H54 (cell line): Measurements from ENCODE around the gene POU2F1.

ENCODE experiments used
- DNase-seq: peaks from one replicate; pipeline ENCODE4 v3.0.0; 2011; ENCODE audit warnings: low spot score, mixed read lengths; ENCODE audit not compliant: insufficient read length
- FAIRE-seq: peaks from 3 replicates; lab custom pipeline; 2011; peaks lifted over from hg19 to GRCh38; lab: Jason Lieb, UNC
- POLR2A ChIP-seq: IDR thresholded peaks from 2 replicates; pipeline ENCODE4 v1.6.1; 2011; ENCODE audit warnings: low read depth, mild to moderate bottlenecking, low read length

The POU2F1 gene

GRCh38 chr1:167262836-167263235 is 42.1 kb downstream of the POU2F1 start:
- no peak for DNase-seq

GRCh38 chr1:167263344-167263743 is 42.7 kb downstream of the POU2F1 start:
- FAIRE-seq = no peak

More at GRCh38 chr1:167262836-167263235, 42.1 kb downstream of the POU2F1 start:
- TF ChIP-seq POLR2A = no peak
- no peak for FAIRE-seq

GRCh38 chr1:167263819-167264464 is 43.3 kb downstream of the POU2F1 start:
- TF ChIP-seq POLR2A = no peak
- DNase-seq (peak; percentile 6), FAIRE-seq (no peak)

More at GRCh38 chr1:167263344-167263743, 42.7 kb downstream of the POU2F1 start:
- no peak for DNase-seq
- no peak for TF ChIP-seq POLR2A

GRCh38 chr1:167266965-167267364 is 46.3 kb downstream of the POU2F1 start:
- DNase-seq (no peak), FAIRE-seq (no peak)
- TF ChIP-seq POLR2A = no peak

GRCh38 chr1:167268347-167268787 is 47.7 kb downstream of the POU2F1 start:
- TF ChIP-seq POLR2A = no peak
- DNase-seq (no peak), FAIRE-seq (no peak)

- TF ChIP-seq POLR2A = no peak
- DNase-seq (no peak), FAIRE-seq (no peak)
Measured at GRCh38 chr1:167270349-167271092, 49.8 kb downstream of the POU2F1 start.

GRCh38 chr1:167272369-167272957 is 51.8 kb downstream of the POU2F1 start:
- no peak for TF ChIP-seq POLR2A
- DNase-seq (no peak), FAIRE-seq (no peak)

GRCh38 chr1:167273027-167273800 is 52.5 kb downstream of the POU2F1 start:
- DNase-seq (no peak), FAIRE-seq (peak; percentile 38)
- TF ChIP-seq POLR2A = no peak

GRCh38 chr1:167274061-167274460 is 53.4 kb downstream of the POU2F1 start:
- no peak for DNase-seq
- no peak for FAIRE-seq
- no peak for TF ChIP-seq POLR2A

GRCh38 chr1:167276969-167277368 is 56.3 kb downstream of the POU2F1 start:
- no peak for TF ChIP-seq POLR2A
- DNase-seq (no peak), FAIRE-seq (no peak)

GRCh38 chr1:167278497-167278896 is 57.8 kb downstream of the POU2F1 start:
- DNase-seq = no peak
- TF ChIP-seq POLR2A = no peak
- no peak for FAIRE-seq

- DNase-seq = no peak
- peak; percentile 15 for FAIRE-seq
- TF ChIP-seq POLR2A = no peak
Measured at GRCh38 chr1:167280912-167281311, 60.2 kb downstream of the POU2F1 start.

- no peak for FAIRE-seq
- no peak for TF ChIP-seq POLR2A
Measured at GRCh38 chr1:167288390-167289074, 67.8 kb downstream of the POU2F1 start.

More at GRCh38 chr1:167288390-167289074, 67.8 kb downstream of the POU2F1 start:
- no peak for DNase-seq
